ENCODE data around the gene RUFY4. TPM values are rescaled to one million over a fixed set of nuclear protein-coding genes. Genes with fewer than 3 reads are reported as not detected.

RUFY4 gene
- total RNA-seq, 1 experiment from 2014 or later: 1.3 TPM

GRCh38 chr2:218022851-218023530, 46.1 kb upstream of the RUFY4 start:
- Histone ChIP-seq H3K9me3 (ENCODE audit: low read depth, low read length, poor library complexity, severe bottlenecking) (no peaks in the 10 kb centered on the region), H3K36me3 (ENCODE audit: insufficient read depth, low read length, poor library complexity, severe bottlenecking) (no peaks in the 10 kb centered on the region), H3K27ac (ENCODE audit: low read depth, low read length, poor library complexity, severe bottlenecking) (no peak overlapping the region), H3K4me1 (ENCODE audit: insufficient read depth, low read length, poor library complexity, severe bottlenecking) (peaks cover 12% of the 10 kb centered on the region), H3K27me3 (replicated peaks; ENCODE audit: insufficient read depth, low read depth, low read length, poor library complexity) (no peaks in the 10 kb centered on the region), H3K4me3 (ENCODE audit: low read depth, low read length, poor library complexity, severe bottlenecking) (no peak overlapping the region)
- ChIA-PET POLR2A (ENCODE audit: low non-redundant PET) (no interaction called here), CTCF (no interaction called here)
- BruUV-seq (replicated peaks): no TSS peak
- DNase-seq (ENCODE audit: low spot score): no peak
- TF ChIP-seq EZH2 (IDR thresholded peaks at IDR 0.05; ENCODE audit: borderline replicate concordance, low read depth, low read length, poor library complexity, severe bottlenecking) (no peak), CTCF (conservative IDR thresholded peaks at IDR 0.05; ENCODE audit: low read depth, low read length) (no peak)
- intact Hi-C loops (cut with micrococcal nuclease; ENCODE audit: unreplicated experiment): no loop called here

GRCh38 chr2:218023636-218024035, 45.4 kb upstream of the RUFY4 start:
- TF ChIP-seq EZH2 (IDR thresholded peaks at IDR 0.05; ENCODE audit: borderline replicate concordance, low read depth, low read length, poor library complexity, severe bottlenecking) (no peak), CTCF (conservative IDR thresholded peaks at IDR 0.05; ENCODE audit: low read depth, low read length) (no peak)
- peaks cover 8% of the 10 kb centered on the region for H3K4me1 ChIP-seq (ENCODE audit: insufficient read depth, low read length, poor library complexity, severe bottlenecking)
- ChIA-PET POLR2A (ENCODE audit: low non-redundant PET) (no interaction called here), CTCF (no interaction called here)
- H3K36me3 ChIP-seq (ENCODE audit: insufficient read depth, low read length, poor library complexity, severe bottlenecking): no peaks in the 10 kb centered on the region
- H3K4me3 ChIP-seq (ENCODE audit: low read depth, low read length, poor library complexity, severe bottlenecking): no peak overlapping the region
- H3K27ac ChIP-seq (ENCODE audit: low read depth, low read length, poor library complexity, severe bottlenecking): no peak overlapping the region
- no peaks in the 10 kb centered on the region for H3K9me3 ChIP-seq (ENCODE audit: low read depth, low read length, poor library complexity, severe bottlenecking)
- no peak for DNase-seq (ENCODE audit: low spot score)
- intact Hi-C loops (cut with micrococcal nuclease; ENCODE audit: unreplicated experiment): no loop called here
- H3K27me3 ChIP-seq (replicated peaks; ENCODE audit: insufficient read depth, low read depth, low read length, poor library complexity): no peaks in the 10 kb centered on the region
- BruUV-seq (replicated peaks): no TSS peak

GRCh38 chr2:218024336-218024735, 44.7 kb upstream of the RUFY4 start:
- intact Hi-C loops (cut with micrococcal nuclease; ENCODE audit: unreplicated experiment): no loop called here
- no peaks in the 10 kb centered on the region for H3K9me3 ChIP-seq (ENCODE audit: low read depth, low read length, poor library complexity, severe bottlenecking)
- H3K4me1 ChIP-seq (ENCODE audit: insufficient read depth, low read length, poor library complexity, severe bottlenecking): peaks cover 8% of the 10 kb centered on the region
- CTCF ChIA-PET: no interaction called here
- POLR2A ChIA-PET (ENCODE audit: low non-redundant PET): no interaction called here
- no peaks in the 10 kb centered on the region for H3K27me3 ChIP-seq (replicated peaks; ENCODE audit: insufficient read depth, low read depth, low read length, poor library complexity)
- H3K36me3 ChIP-seq (ENCODE audit: insufficient read depth, low read length, poor library complexity, severe bottlenecking): no peaks in the 10 kb centered on the region
- H3K27ac ChIP-seq (ENCODE audit: low read depth, low read length, poor library complexity, severe bottlenecking): no peak overlapping the region
- no TSS peak for BruUV-seq (replicated peaks)
- no peak overlapping the region for H3K4me3 ChIP-seq (ENCODE audit: low read depth, low read length, poor library complexity, severe bottlenecking)
- DNase-seq (ENCODE audit: low spot score): no peak
- no peak for TF ChIP-seq CTCF (conservative IDR thresholded peaks at IDR 0.05; ENCODE audit: low read depth, low read length)
- TF ChIP-seq EZH2 (IDR thresholded peaks at IDR 0.05; ENCODE audit: borderline replicate concordance, low read depth, low read length, poor library complexity, severe bottlenecking): no peak
